Cardiac muscle cell (in vitro differentiated cells and primary cell): ENCODE results near the gene NCOR2. TPM values are rescaled to one million over a fixed set of nuclear protein-coding genes. Genes with fewer than 3 reads are reported as not detected.

Source experiments
- DNase-seq, 2 donors: peaks; one replicate each; pipeline versions ENCODE4 v3.0.0 to v3.0.0-alpha.2; 2010 to 2017; ENCODE audit warnings: low read depth in 1 of 2, low spot score in 1 of 2
- H3K27ac ChIP-seq: fragments of 200-600 bp; sonication (generic); 2 replicates; pipeline ENCODE4 v1.5.1; 2016
- H3K27me3 ChIP-seq: fragments of 200-600 bp; sonication (generic); 2 replicates; pipeline ENCODE4 v1.6.0; 2016; ENCODE audit warnings: control low read depth
- H3K36me3 ChIP-seq: fragments of 200-600 bp; sonication (generic); 2 replicates; pipeline ENCODE4 v1.5.1; 2016; ENCODE audit warnings: control low read depth
- H3K4me1 ChIP-seq: fragments of 200-600 bp; sonication (generic); 2 replicates; pipeline ENCODE4 v1.8.1; 2017; ENCODE audit warnings: low read depth, mild to moderate bottlenecking, mixed run types
- H3K4me3 ChIP-seq: fragments of 200-600 bp; sonication (generic); 2 replicates; pipeline ENCODE4 v1.5.1; 2016; ENCODE audit warnings: mild to moderate bottlenecking
- H3K9me3 ChIP-seq: fragments of 200-600 bp; sonication (generic); 2 replicates; pipeline ENCODE4 v1.5.1; 2017; ENCODE audit warnings: low read depth, mild to moderate bottlenecking, control low read depth
- CTCF ChIP-seq: IDR thresholded peaks from 2 replicates; pipeline ENCODE4 v1.5.1; 2012; ENCODE audit warnings: low read depth, mild to moderate bottlenecking, low read length
- polyA plus RNA-seq: library from polyadenylated mRNA; unstranded; fragments of >200 nt; fragmentation: Nextera tagmentation; extraction: Ambion mirVana; gene quantifications from 2 replicates; pipeline ENCODE4 v1.2.1, GENCODE V29; 2016
- total RNA-seq: library from RNA; depleted of rRNA; stranded (reverse); fragments of >200 nt; gene quantifications from 2 replicates; pipeline ENCODE4 v1.2.3, GENCODE V29; 2016

Gene NCOR2
- total and polyA plus RNA-seq, 2 experiments from 2014 or later = 98.5 to 113 TPM

GRCh38 chr12:124542021-124542949 lies 25.1 kb downstream of the NCOR2 start:
- peak overlapping the region; percentile 79 for H3K27ac ChIP-seq

GRCh38 chr12:124541322-124541721 lies 26.1 kb downstream of the NCOR2 start:
- DNase-seq = no peak
- H3K36me3 ChIP-seq = no peaks in the 10 kb centered on the region
- TF ChIP-seq CTCF = no peak

More at GRCh38 chr12:124542021-124542949, 25.1 kb downstream of the NCOR2 start:
- H3K36me3 ChIP-seq = no peaks in the 10 kb centered on the region
- TF ChIP-seq CTCF = no peak
- H3K4me1 ChIP-seq = peaks cover 56% of the 10 kb centered on the region
- no peaks in the 10 kb centered on the region for H3K27me3 ChIP-seq
- no peak overlapping the region for H3K4me3 ChIP-seq
- no peaks in the 10 kb centered on the region for H3K9me3 ChIP-seq
- no peak for DNase-seq

GRCh38 chr12:124539084-124540041 lies 28.0 kb downstream of the NCOR2 start:
- Histone ChIP-seq H3K27me3 (no peaks in the 10 kb centered on the region), H3K4me1 (peaks cover 54% of the 10 kb centered on the region), H3K4me3 (no peak overlapping the region), H3K36me3 (peaks cover 3% of the 10 kb centered on the region), H3K9me3 (no peaks in the 10 kb centered on the region), H3K27ac (peak overlapping the region; percentile 88)
- no peak for DNase-seq
- no peak for TF ChIP-seq CTCF

More at GRCh38 chr12:124541322-124541721, 26.1 kb downstream of the NCOR2 start:
- no peaks in the 10 kb centered on the region for H3K27me3 ChIP-seq
- H3K4me1 ChIP-seq = peaks cover 59% of the 10 kb centered on the region
- no peak overlapping the region for H3K27ac ChIP-seq
- no peaks in the 10 kb centered on the region for H3K9me3 ChIP-seq
- H3K4me3 ChIP-seq = no peak overlapping the region

GRCh38 chr12:124538194-124539082 lies 29.0 kb downstream of the NCOR2 start:
- H3K9me3 ChIP-seq = no peaks in the 10 kb centered on the region
- TF ChIP-seq CTCF = no peak
- peak; percentile 32 to 51 for DNase-seq
- H3K27me3 ChIP-seq = no peaks in the 10 kb centered on the region
- H3K36me3 ChIP-seq = peaks cover 3% of the 10 kb centered on the region
- H3K27ac ChIP-seq = peak overlapping the region; percentile 88
- no peak overlapping the region for H3K4me3 ChIP-seq
- H3K4me1 ChIP-seq = peaks cover 46% of the 10 kb centered on the region
